T follicular helper cell (primary cell): Measurements from ENCODE around the gene ENTR1.

Experiments
- DNase-seq: peaks from one replicate; pipeline ENCODE4 v3.0.0-alpha.2; 2020; ENCODE audit warnings: low read depth

Gene ENTR1

DNA sequence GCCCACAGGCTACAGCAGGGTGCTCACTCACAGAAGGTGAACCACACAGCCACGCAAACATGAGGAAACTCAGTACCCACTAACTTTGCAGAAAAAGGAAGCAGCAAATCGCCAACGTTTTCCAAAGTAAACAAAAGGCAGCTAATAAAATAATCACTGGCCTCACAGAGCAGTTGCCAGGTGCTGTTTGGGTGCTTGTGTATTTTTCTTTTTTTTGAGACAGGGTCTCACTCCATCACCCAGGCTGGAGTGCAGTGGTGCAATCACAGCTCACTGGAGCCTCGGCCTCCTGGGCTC lies 14.2 kb downstream of the ENTR1 start:
- DNase-seq: no peak

- DNase-seq: no peak
Observed at GRCh38 chr9:136395345-136396218, 14.8 kb downstream of the ENTR1 start.

DNA sequence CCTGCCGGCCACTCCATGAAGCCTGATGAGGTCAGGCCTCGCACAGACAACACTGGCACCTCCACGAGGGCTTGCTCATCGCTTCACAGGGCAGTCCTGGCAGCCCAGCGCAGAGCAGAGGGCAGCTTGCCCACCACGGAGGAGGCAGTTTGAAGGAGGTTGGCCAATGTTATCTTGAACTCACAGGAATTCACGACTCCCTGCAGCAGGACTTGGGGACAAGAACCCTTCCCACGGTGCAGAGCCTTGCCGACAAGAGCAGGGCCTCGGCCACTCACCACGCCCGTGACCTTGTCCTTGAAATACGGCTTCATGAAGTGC lies 15.4 kb downstream of the ENTR1 start:
- no peak for DNase-seq

- DNase-seq: no peak
Observed at GRCh38 chr9:136394312-136395019, 15.9 kb downstream of the ENTR1 start.

DNA sequence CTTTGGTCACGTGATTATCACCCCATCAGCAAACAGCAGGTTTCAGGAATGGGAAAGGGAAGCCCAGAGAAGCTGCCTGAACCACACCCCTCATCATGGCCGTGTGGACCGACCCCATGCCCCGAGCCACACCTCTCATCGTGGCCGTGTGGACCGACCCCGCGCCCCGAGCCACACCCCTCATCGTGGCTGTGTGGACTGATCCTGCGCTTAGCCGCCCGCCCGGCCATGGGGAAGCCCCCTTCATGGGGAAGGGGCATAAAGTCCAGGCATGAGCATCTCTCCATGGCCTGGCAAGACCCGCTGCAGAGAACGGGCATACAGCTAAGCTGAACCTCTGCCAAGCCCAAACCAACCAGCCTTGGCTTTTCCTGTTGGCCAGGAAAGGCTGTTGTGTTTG lies 16.9 kb downstream of the ENTR1 start:
- DNase-seq: no peak

GRCh38 chr9:136392538-136393449 lies 17.6 kb downstream of the ENTR1 start:
- no peak for DNase-seq

- no peak for DNase-seq
Observed at GRCh38 chr9:136391737-136392537, 18.5 kb downstream of the ENTR1 start.

GRCh38 chr9:136389396-136389795 lies 21.0 kb downstream of the ENTR1 start:
- DNase-seq: no peak

- no peak for DNase-seq
Observed at GRCh38 chr9:136387217-136387616, 23.2 kb downstream of the ENTR1 start.

- DNase-seq: no peak
Observed at GRCh38 chr9:136386018-136386417, 24.4 kb downstream of the ENTR1 start.

- DNase-seq: peak; percentile 36
Observed at GRCh38 chr9:136385015-136385414, 25.4 kb downstream of the ENTR1 start.

DNA sequence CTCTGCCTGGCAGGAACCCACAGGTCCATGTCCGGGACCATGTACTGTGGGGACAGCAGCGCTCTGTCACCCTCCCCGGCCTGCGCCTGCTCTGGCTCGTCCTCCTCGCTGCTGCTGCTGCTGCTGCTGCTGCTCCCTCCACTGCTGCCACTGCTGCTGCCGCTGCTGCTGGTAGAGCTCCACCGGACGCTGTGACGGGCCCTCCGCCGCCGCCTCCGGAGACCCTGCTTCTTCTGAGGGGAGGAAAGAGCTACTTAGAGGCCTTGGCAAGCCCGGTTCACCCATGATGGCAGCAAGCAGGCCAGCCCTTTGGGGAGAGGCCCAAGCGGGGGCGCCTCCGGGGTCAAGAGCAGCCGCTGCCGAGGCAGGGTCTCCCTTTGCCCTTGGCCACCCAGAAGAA lies 27.0 kb downstream of the ENTR1 start:
- no peak for DNase-seq

- DNase-seq: no peak
Observed at GRCh38 chr9:136381966-136382513, 28.4 kb downstream of the ENTR1 start.

- DNase-seq: no peak
Observed at GRCh38 chr9:136381311-136381710, 29.1 kb downstream of the ENTR1 start.

DNA sequence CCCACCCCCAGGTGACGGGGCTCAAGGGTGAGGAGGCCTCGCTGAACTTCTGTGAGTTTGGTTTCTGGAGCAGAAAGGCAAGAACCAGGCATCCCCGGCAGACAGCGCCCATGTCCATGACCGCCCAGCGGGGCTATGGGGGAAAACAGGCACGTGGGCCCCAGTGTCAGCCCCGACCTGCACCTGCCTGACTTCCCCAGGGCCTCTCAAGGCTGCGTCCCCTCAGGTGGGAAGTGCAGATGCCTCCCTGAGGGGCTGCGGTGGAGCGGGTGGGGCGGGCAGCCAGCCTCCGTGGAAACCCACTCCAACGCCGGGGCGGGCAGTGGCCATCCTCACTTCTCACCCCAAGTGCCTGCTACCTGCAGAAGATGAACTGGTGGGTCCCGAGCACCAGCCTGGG lies 30.0 kb downstream of the ENTR1 start:
- no peak for DNase-seq

DNA sequence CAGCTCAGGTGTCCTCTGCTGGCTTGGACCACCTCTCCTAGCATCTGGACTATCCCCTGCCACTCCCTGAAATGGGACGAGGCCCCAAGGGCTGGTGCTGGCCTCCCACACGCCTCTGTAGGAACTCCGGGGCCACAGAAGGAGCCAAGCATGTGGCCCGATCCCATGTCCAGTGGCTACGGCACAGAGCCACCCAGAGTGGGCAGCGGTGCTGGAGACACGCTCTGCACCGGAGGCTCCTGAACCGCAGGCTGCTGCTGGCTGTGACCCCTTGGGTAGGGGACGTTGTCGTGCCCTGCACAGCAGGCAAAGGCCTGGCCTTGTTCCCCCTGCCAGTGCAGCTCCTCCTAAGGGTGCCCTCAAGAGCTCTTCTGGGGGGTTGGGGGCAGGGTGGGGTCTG lies 30.5 kb downstream of the ENTR1 start:
- no peak for DNase-seq

DNA sequence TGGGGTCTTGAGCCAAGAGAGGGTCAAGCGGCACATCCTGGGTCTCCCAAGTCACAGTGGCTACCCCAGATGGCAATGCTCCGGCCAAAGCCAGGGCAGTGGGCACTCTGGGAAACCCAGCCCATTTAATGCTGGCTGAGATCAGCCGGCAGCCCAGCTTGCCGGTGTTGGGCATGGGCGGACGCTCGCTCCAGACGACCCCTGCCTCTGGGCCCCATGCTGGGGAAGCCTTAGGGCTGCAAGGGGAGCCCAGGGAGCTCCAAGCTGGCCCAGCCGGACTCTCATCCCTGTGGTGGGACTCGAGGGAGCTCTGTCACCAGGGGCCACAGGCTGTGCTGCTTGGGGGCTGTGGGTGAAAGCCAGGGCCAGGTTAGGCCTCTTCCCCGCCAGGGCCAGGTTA lies 31.0 kb downstream of the ENTR1 start:
- DNase-seq: no peak

DNA sequence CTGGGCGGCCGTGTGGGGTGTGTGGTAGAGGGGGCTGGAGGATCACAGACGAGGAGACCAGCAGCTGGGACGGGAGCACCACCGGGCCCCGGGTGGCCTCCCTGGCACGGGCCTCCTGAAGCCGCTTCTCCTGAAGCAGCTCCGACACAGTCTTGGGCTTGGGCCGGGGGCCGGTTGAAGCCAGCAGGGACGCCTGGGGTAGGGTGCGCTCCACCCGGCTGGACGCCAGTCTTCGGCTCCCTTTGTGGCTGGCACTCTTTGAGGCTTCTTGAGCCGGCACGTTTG lies 31.5 kb downstream of the ENTR1 start:
- no peak for DNase-seq

DNA sequence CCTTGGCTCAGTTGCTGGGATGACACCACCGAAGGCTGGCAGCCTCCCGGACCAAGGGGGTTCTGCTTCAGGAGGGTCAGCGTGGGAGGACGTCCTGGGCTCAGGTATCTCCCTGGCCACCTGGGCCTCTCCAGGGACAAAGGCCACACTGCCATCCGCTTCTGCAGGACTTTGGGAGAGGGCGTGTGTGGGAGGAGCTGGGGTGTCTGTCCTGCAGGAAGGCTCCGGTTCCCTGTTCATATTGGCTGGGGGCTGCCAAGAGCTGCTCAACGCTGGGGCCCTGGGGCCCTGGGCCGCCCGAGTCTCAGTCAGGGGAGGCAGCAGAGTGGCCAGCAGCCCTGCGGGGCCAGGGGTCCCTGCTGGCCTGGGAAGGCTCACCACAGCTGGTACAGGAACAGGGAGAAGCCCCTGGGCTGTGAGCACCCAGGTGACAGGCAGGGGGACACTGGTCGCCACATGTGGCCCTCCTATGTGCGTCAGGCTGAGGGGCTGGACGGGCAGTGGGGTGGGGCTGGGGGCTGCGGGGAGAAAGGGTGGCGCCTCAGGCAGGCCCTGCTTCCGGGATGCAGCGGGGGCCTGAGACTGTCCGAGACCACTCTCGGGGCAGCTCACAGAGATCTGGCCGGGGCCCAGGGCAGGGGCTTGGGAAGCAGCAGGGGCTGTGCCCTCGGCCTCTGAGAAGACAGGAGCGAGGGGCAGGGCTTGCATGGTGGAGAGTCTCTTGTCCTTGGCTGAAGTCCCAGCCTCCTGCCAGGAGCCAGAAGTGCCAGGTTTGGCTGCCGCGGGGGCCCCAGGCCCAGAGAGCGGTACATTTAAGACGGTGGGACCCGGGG lies 32.0 kb downstream of the ENTR1 start:
- no peak for DNase-seq

GRCh38 chr9:136377341-136378169 lies 32.9 kb downstream of the ENTR1 start:
- DNase-seq: no peak
